ENCODE data around the gene SDCCAG8.

DNA sequence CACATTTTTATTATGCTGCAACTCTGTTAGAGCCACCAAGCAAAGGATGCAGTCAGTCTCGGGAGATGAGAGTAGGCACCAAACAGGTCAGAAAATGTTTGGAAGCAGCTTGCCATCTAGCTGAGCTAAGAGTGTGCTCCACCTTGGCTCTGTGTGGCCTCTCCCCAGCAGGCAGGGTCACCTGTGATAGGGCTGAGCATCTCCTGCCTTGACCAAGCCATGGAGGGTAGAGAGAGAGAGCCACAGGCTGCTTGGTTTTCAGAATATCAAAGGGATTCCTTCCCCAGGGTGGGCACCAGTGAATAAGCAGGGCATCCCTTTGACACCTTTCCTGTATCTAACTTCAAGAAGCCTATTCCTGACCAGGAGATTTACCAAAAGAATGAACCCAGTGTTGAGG is 135.5 kb downstream of the SDCCAG8 start:
- no peak for TF ChIP-seq GATA2 (IDR thresholded peaks at IDR 0.05; ENCODE audit: low read depth, low read length)
- TF ChIP-seq GATA3 (IDR thresholded peaks at IDR 0.05; ENCODE audit: low read depth, low read length), result no peak

Measured in SH-SY5Y (cell line).